ENCODE results near the gene RAD51B.

The RAD51B gene

DNA sequence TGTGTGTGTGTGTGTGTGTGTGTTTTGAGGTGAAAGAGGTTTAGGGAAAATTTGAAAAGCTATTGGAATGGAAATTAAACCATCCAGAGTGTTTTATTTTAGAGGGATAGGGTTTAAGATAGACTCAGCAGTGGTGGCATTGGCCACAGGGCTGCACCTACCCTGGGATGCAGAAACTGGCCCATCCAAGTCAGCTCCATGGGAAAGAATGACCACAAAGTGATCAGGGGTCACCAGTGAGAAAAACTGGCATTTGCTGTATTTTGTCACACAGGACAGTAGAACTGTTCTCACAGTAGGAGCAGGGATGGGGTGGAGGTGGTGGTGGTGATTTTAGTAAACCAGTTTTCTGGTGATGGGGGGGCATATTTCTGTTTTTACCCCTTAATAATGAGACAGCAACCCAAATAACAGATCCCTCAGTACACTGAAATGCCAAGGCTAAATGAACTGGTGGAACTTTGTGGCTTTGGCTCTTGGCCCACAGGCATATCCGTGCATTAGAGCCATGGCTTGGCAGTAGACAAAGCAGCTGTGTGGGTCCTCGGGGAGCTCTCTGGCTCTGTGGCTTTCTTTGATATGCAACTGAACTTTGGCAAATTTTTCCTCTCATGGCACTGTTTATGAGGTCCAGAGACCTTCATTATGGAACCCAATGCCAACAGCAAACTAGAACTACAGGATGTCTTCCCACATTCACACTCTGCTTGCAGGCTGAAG, 625.0 kb downstream of the RAD51B start:
- TF ChIP-seq POLR2A (IDR thresholded peaks at IDR 0.05; ENCODE audit: low read depth, low read length) = no peak
- TF ChIP-seq PAX5 (IDR thresholded peaks at IDR 0.05; ENCODE audit: insufficient read depth, low read length, severe bottlenecking) = no peak
- no peak for TF ChIP-seq SPI1 (IDR thresholded peaks at IDR 0.05; ENCODE audit: low read depth, low read length)
- TF ChIP-seq POLR2AphosphoS5 (IDR thresholded peaks at IDR 0.05; ENCODE audit: low read depth, low read length) = no peak
- no peak for DNase-seq (ENCODE audit: insufficient read length, low spot score)
- no peak for FAIRE-seq

DNA sequence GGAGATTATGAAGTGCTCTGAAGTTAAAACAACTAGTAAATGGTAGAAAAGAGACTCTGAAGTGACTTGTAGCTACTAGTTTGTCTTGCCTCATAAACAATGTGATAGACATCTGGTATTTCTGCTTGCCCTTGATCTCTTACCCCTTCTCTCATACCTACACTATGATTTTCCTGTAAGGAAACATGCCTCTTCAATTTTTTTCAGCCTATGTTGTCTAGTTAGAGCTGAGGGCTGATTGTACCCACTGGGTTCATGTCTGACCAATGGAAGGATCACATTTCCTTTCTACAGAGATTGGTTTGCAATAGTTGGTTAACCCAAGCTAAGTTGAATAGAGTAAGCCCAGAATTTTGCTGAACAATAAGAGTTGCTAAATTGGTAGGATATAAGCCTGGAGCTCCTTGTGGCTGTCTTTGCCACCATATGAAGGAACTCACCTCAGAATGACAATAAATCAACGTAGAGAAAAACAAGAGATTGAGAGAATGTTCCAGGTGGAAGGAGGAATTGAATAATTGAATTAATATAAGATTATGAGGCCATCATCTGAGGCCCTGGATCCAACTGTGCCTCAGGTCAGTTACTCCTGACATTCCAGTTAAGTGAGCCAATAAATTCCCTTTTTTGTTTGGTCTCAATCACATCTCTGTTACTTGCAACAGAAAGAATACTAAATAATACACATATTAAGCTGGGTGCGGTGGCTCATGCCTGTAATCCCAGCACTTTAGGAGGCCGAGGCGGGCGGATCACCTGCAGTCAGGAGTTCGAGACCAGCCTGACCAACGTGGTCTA, 626.9 kb downstream of the RAD51B start:
- FAIRE-seq (no peak), DNase-seq (ENCODE audit: insufficient read length, low spot score) (no peak)
- no peak for TF ChIP-seq POU2F2 (IDR thresholded peaks at IDR 0.05; ENCODE audit: low read depth, low read length)
- TF ChIP-seq SPI1 (IDR thresholded peaks at IDR 0.05; ENCODE audit: low read depth, low read length) = no peak
- no peak for TF ChIP-seq POLR2A (IDR thresholded peaks at IDR 0.05; ENCODE audit: low read depth, low read length)
- TF ChIP-seq POLR2AphosphoS5 (IDR thresholded peaks at IDR 0.05; ENCODE audit: low read depth, low read length) = no peak
- no peak for TF ChIP-seq PAX5 (IDR thresholded peaks at IDR 0.05; ENCODE audit: insufficient read depth, low read length, severe bottlenecking)
- TF ChIP-seq TAF1 (IDR thresholded peaks at IDR 0.05; ENCODE audit: low read depth, low read length) = no peak

DNA sequence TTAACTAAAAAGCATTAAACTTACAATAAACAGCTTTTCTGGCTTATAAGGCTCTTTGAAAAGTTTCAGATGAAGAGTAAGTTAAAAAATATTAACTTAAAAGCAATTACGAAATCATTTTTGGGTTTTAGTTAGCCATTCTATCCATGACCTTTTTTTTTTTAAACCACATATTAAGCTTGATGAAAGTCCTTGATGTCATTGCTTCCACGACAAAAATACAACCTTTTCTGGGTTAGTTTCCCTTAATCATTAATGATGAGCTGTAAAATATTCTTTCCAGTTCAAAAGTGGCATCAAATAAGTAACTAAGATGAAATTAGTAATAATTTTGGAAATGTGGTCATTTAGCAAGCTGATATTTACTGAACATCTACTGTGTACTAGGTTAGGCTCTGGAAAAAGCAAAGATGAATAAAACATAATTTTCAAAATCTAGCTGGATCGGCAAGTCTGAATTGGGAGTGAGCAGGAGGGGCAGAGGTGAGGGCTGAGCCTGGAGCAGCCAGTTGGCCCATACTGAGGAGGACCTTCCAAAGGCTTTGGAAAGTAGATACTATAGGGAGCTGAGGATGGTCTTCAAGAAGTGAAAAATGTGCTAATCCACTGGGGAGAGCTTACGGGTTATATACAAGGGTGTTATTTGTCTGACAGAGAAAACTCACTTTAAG, 628.1 kb downstream of the RAD51B start:
- DNase-seq (ENCODE audit: insufficient read length, low spot score) = no peak

DNA sequence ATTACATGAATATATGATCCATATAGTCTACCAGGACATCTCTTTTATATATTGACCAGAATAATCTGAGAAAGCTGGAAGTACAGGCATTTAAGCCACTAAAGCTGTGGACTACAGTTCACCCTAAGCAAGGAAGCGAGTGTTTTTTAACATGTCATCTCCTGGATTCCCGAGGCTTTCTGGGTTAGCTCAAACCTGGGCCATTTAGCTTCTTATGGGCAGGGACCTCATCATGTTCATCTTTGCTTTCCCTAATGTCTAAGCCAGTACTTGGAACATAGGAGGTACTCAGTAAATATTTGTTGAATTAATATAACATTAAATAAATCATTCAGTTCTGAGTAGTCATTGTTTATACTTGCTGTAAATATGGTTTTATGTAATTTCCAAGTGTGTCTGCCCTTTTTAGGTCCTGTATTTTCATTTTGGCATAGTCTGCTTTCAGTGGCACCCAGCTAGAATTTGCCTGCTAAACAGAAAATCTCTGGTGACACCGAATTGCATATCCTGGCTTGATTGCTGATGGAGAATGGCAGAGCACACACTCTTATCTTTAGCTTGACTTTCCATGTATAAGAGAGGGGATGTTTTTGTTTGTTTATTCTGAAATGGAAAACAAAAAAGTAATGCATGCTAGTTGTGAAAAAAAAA, 628.8 kb downstream of the RAD51B start:
- no peak for DNase-seq (ENCODE audit: insufficient read length, low spot score)
- FAIRE-seq = no peak

More for the DNA sequence above, 628.1 kb downstream of the RAD51B start:
- TF ChIP-seq TAF1 (IDR thresholded peaks at IDR 0.05; ENCODE audit: low read depth, low read length) = no peak
- no peak for TF ChIP-seq PAX5 (IDR thresholded peaks at IDR 0.05; ENCODE audit: insufficient read depth, low read length, severe bottlenecking)
- TF ChIP-seq POU2F2 (IDR thresholded peaks at IDR 0.05; ENCODE audit: low read depth, low read length) = no peak
- TF ChIP-seq SPI1 (IDR thresholded peaks at IDR 0.05; ENCODE audit: low read depth, low read length) = no peak
- no peak for TF ChIP-seq POLR2A (IDR thresholded peaks at IDR 0.05; ENCODE audit: low read depth, low read length)
- TF ChIP-seq POLR2AphosphoS5 (IDR thresholded peaks at IDR 0.05; ENCODE audit: low read depth, low read length) = no peak
- peak; percentile 16 for FAIRE-seq

DNA sequence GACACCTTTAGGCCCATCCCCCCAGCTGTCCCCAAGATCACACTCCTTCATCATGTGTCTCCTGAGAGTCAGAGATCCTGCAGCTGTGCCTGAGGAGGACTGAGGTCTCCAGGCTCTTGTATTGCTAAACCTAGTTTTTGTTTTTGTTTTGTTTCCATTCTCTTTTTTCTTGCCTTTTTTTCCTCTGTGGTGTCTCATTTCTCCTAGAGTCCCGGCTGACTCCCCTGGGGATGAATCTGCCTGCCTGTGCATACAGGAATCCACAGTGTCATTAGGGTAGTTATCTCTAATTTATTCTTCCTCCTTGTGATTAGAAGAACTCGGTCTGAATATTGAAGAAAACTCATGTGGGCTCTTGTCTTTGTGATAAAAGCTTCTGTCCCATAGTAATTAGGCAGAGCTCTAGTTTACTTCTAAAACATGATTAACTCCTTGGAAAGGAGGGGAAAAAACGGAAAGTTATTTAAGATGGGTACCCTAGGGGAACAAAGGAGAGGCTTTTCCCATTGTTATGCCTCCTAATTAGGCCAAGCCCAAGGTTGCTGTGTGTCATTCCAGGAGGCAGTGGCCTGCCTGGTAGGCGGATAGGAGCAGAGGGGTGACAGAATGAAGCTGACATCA, 630.1 kb downstream of the RAD51B start:
- TF ChIP-seq SPI1 (IDR thresholded peaks at IDR 0.05; ENCODE audit: low read depth, low read length) = no peak
- no peak for TF ChIP-seq POLR2AphosphoS5 (IDR thresholded peaks at IDR 0.05; ENCODE audit: low read depth, low read length)
- TF ChIP-seq PAX5 (IDR thresholded peaks at IDR 0.05; ENCODE audit: insufficient read depth, low read length, severe bottlenecking) = no peak
- TF ChIP-seq POLR2A (IDR thresholded peaks at IDR 0.05; ENCODE audit: low read depth, low read length) = no peak
- TF ChIP-seq POU2F2 (IDR thresholded peaks at IDR 0.05; ENCODE audit: low read depth, low read length) = no peak
- no peak for TF ChIP-seq TAF1 (IDR thresholded peaks at IDR 0.05; ENCODE audit: low read depth, low read length)
- no peak for DNase-seq (ENCODE audit: insufficient read length, low spot score)
- FAIRE-seq = peak; percentile 5

More for the DNA sequence above, 628.8 kb downstream of the RAD51B start:
- TF ChIP-seq POLR2A (IDR thresholded peaks at IDR 0.05; ENCODE audit: low read depth, low read length) = no peak
- no peak for TF ChIP-seq POLR2AphosphoS5 (IDR thresholded peaks at IDR 0.05; ENCODE audit: low read depth, low read length)
- TF ChIP-seq POU2F2 (IDR thresholded peaks at IDR 0.05; ENCODE audit: low read depth, low read length) = no peak
- TF ChIP-seq SPI1 (IDR thresholded peaks at IDR 0.05; ENCODE audit: low read depth, low read length) = no peak
- no peak for TF ChIP-seq TAF1 (IDR thresholded peaks at IDR 0.05; ENCODE audit: low read depth, low read length)
- TF ChIP-seq PAX5 (IDR thresholded peaks at IDR 0.05; ENCODE audit: insufficient read depth, low read length, severe bottlenecking) = no peak

DNA sequence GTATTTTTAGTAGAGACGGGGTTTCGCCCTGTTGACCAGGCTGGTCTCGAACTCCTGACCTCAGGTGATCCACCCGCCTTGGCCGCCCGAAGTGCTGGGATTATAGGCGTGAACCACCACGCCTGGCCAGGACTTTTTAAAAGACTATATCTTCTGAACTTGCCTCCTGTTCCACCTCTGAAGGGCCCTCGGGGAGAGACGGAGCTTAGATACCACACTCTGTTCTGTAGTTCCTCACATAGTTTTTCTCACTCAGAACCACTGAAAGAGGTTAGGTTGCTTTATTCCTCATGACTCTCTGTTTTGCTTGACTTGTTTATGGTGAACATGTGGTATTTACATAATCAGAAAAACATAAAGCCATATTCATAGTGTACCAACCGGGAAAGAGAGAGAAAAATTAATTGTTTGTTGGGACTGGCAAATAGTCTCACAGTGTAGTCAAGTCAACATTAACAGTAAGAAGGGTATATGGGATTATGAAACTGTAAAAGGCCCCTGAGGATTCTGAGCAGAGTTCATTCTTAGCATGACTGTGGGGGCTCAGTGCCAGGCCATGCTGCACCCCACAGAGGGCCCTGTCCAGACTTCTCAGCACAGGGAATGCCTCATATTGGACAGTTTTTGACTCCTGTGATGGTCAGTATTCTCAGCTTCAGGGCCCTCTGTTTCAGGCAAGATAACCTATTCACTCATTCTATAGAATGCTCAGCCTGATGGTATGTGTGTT, 631.0 kb downstream of the RAD51B start:
- no peak for TF ChIP-seq PAX5 (IDR thresholded peaks at IDR 0.05; ENCODE audit: insufficient read depth, low read length, severe bottlenecking)
- TF ChIP-seq POLR2A (IDR thresholded peaks at IDR 0.05; ENCODE audit: low read depth, low read length) = no peak
- no peak for TF ChIP-seq POLR2AphosphoS5 (IDR thresholded peaks at IDR 0.05; ENCODE audit: low read depth, low read length)
- no peak for TF ChIP-seq POU2F2 (IDR thresholded peaks at IDR 0.05; ENCODE audit: low read depth, low read length)
- TF ChIP-seq TAF1 (IDR thresholded peaks at IDR 0.05; ENCODE audit: low read depth, low read length) = no peak
- no peak for DNase-seq (ENCODE audit: insufficient read length, low spot score)
- no peak for FAIRE-seq

DNA sequence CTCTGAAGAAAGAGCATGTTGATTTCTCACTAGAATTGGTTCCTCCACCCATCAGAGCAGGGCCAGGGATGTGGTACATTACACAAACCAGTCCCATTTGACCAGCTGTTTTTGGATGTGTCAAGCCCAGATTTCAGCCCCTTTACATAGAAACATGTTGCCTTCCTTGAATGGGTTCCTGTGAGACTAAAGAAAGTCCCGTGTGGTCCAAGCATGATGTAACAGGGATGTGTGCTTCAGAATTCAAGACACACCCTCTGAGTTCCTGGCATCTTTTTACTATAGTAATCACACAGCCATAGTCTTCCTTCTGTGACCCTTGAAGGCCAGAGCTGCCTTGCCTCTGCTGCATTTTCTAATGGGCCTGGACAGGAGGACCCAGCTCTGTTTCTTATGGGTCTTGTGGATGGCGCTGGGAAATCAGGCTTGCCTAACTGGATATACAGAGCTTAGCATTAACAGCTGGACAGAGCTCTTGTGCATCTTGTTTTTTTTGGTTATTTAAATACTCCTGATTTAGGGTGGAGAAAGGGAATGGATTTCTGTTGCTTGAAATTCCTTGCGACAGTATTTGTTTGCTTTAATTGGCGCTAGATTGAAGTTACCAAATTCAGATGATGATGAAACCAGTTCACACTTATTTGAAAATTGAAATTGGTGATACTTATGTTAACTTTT, 632.3 kb downstream of the RAD51B start:
- TF ChIP-seq POLR2A (IDR thresholded peaks at IDR 0.05; ENCODE audit: low read depth, low read length) = no peak
- no peak for TF ChIP-seq SPI1 (IDR thresholded peaks at IDR 0.05; ENCODE audit: low read depth, low read length)
- TF ChIP-seq POU2F2 (IDR thresholded peaks at IDR 0.05; ENCODE audit: low read depth, low read length) = no peak
- TF ChIP-seq POLR2AphosphoS5 (IDR thresholded peaks at IDR 0.05; ENCODE audit: low read depth, low read length) = no peak
- TF ChIP-seq PAX5 (IDR thresholded peaks at IDR 0.05; ENCODE audit: insufficient read depth, low read length, severe bottlenecking) = no peak
- no peak for TF ChIP-seq TAF1 (IDR thresholded peaks at IDR 0.05; ENCODE audit: low read depth, low read length)
- DNase-seq (ENCODE audit: insufficient read length, low spot score) (no peak), FAIRE-seq (no peak)

Measured in GM12891 (cell line).